ENCODE data around the gene SPP1.

Gene SPP1

GRCh38 chr4:87974856-87975462 lies 555 bp upstream of the SPP1 start:
- WGBS = 72% methylated on average over 3 of the region's 6 CpGs
- peak overlapping the region; percentile 98 for H3K27ac ChIP-seq (ENCODE audit: low read length, poor library complexity, severe bottlenecking)
- H3K14ac ChIP-seq (ENCODE audit: low read length in 2 of 2) = no peak overlapping the region

GRCh38 chr4:87977521-87978278 lies 2.2 kb downstream of the SPP1 start:
- Histone ChIP-seq H4K8ac (ENCODE audit: low read length) (no peak overlapping the region), H3K9me3 (ENCODE audit: control insufficient read depth, low read length) (no peaks in the 10 kb centered on the region), H3K27ac (ENCODE audit: low read length, poor library complexity, severe bottlenecking) (no peak overlapping the region), H3K79me1 (replicated peaks; ENCODE audit: low read length, poor library complexity, severe bottlenecking) (peaks cover 5% of the 10 kb centered on the region), H3K9ac (ENCODE audit: low read length) (no peak overlapping the region), H3K4ac (ENCODE audit: low read depth in 1 of 2, low read length in 2 of 2) (no peak overlapping the region), H3K4me2 (ENCODE audit: low read length, poor library complexity, severe bottlenecking) (peak overlapping the region; percentile 60), H4K91ac (ENCODE audit: low read length) (no peak overlapping the region), H3K23ac (ENCODE audit: low read length in 2 of 2) (no peak overlapping the region), H3K27me3 (ENCODE audit: control insufficient read depth in 1 of 2, insufficient read depth in 1 of 2, low read length in 2 of 2) (no peaks in the 10 kb centered on the region), H2AK5ac (ENCODE audit: low read length, severe bottlenecking) (no peak overlapping the region), H2BK5ac (ENCODE audit: low read depth, low read length, poor library complexity, severe bottlenecking) (no peak overlapping the region), H2BK120ac (ENCODE audit: low read depth, low read length) (no peak overlapping the region), H3K4me3 (ENCODE audit: insufficient read depth in 1 of 2, low read depth in 1 of 2, low read length in 2 of 2) (no peak overlapping the region), H2AFZ (ENCODE audit: low read depth, low read length) (no peak overlapping the region), H3K4me1 (ENCODE audit: control insufficient read depth, insufficient read depth, low read depth, low read length) (peaks cover 3% of the 10 kb centered on the region), H2BK15ac (ENCODE audit: low read depth, poor library complexity, severe bottlenecking) (no peak overlapping the region), H3K36me3 (ENCODE audit: control insufficient read depth in 1 of 2, insufficient read depth in 2 of 2, low read depth in 1 of 2, low read length in 2 of 2) (peaks cover 0 to 8% of the 10 kb centered on the region in 2 experiments), H3K14ac (ENCODE audit: low read length in 2 of 2) (no peak overlapping the region), H2BK12ac (ENCODE audit: low read length in 2 of 2) (no peak overlapping the region), H3K18ac (ENCODE audit: low read depth in 1 of 2, low read length in 2 of 2) (no peak overlapping the region)
- 97% methylated on average over 5 of the region's 5 CpGs for WGBS
- no peak for DNase-seq

More at GRCh38 chr4:87974856-87975462, 555 bp upstream of the SPP1 start:
- no peak overlapping the region for H4K8ac ChIP-seq (ENCODE audit: low read length)
- no peaks in the 10 kb centered on the region for H3K36me3 ChIP-seq (ENCODE audit: control insufficient read depth in 1 of 2, insufficient read depth in 2 of 2, low read depth in 1 of 2, low read length in 2 of 2)
- no peak overlapping the region for H2AK5ac ChIP-seq (ENCODE audit: low read length, severe bottlenecking)
- H3K4ac ChIP-seq (ENCODE audit: low read depth in 1 of 2, low read length in 2 of 2) = no peak overlapping the region
- peak overlapping the region; percentile 54 for H3K4me2 ChIP-seq (ENCODE audit: low read length, poor library complexity, severe bottlenecking)
- H2BK12ac ChIP-seq (ENCODE audit: low read length in 2 of 2) = no peak overlapping the region
- H3K23ac ChIP-seq (ENCODE audit: low read length in 2 of 2) = no peak overlapping the region
- no peak overlapping the region for H3K4me3 ChIP-seq (ENCODE audit: insufficient read depth in 1 of 2, low read depth in 1 of 2, low read length in 2 of 2)
- H3K9ac ChIP-seq (ENCODE audit: low read length) = peak overlapping the region; percentile 84
- H3K27me3 ChIP-seq (ENCODE audit: control insufficient read depth in 1 of 2, insufficient read depth in 1 of 2, low read length in 2 of 2) = no peaks in the 10 kb centered on the region
- peak; percentile 22 for DNase-seq
- H3K79me1 ChIP-seq (replicated peaks; ENCODE audit: low read length, poor library complexity, severe bottlenecking) = peaks cover 2% of the 10 kb centered on the region
- H3K9me3 ChIP-seq (ENCODE audit: control insufficient read depth, low read length) = no peaks in the 10 kb centered on the region
- peak overlapping the region; percentile 49 for H2BK5ac ChIP-seq (ENCODE audit: low read depth, low read length, poor library complexity, severe bottlenecking)
- H2BK15ac ChIP-seq (ENCODE audit: low read depth, poor library complexity, severe bottlenecking) = no peak overlapping the region
- H2BK120ac ChIP-seq (ENCODE audit: low read depth, low read length) = no peak overlapping the region
- no peak overlapping the region for H4K91ac ChIP-seq (ENCODE audit: low read length)
- no peak overlapping the region for H2AFZ ChIP-seq (ENCODE audit: low read depth, low read length)
- no peak overlapping the region for H3K18ac ChIP-seq (ENCODE audit: low read depth in 1 of 2, low read length in 2 of 2)
- no peaks in the 10 kb centered on the region for H3K4me1 ChIP-seq (ENCODE audit: control insufficient read depth, insufficient read depth, low read depth, low read length)

- H3K4me3 ChIP-seq (ENCODE audit: insufficient read depth in 1 of 2, low read depth in 1 of 2, low read length in 2 of 2) = no peak overlapping the region
- no peak overlapping the region for H4K8ac ChIP-seq (ENCODE audit: low read length)
- WGBS = 91% methylated on average over 1 of the region's 1 CpG
Measured at GRCh38 chr4:87978681-87979080, 3.2 kb downstream of the SPP1 start.

GRCh38 chr4:87979810-87980209 lies 4.3 kb downstream of the SPP1 start:
- WGBS = 100% methylated on average over 1 of the region's 1 CpG
- H3K4me2 ChIP-seq (ENCODE audit: low read length, poor library complexity, severe bottlenecking) = no peak overlapping the region
- peaks cover 0 to 8% of the 10 kb centered on the region in 2 experiments for H3K36me3 ChIP-seq (ENCODE audit: control insufficient read depth in 1 of 2, insufficient read depth in 2 of 2, low read depth in 1 of 2, low read length in 2 of 2)
- H4K91ac ChIP-seq (ENCODE audit: low read length) = no peak overlapping the region
- H3K27ac ChIP-seq (ENCODE audit: low read length, poor library complexity, severe bottlenecking) = no peak overlapping the region
- no peaks in the 10 kb centered on the region for H3K9me3 ChIP-seq (ENCODE audit: control insufficient read depth, low read length)
- H3K9ac ChIP-seq (ENCODE audit: low read length) = no peak overlapping the region
- no peak overlapping the region for H3K23ac ChIP-seq (ENCODE audit: low read length in 2 of 2)
- no peak overlapping the region for H3K4me3 ChIP-seq (ENCODE audit: insufficient read depth in 1 of 2, low read depth in 1 of 2, low read length in 2 of 2)
- H2BK5ac ChIP-seq (ENCODE audit: low read depth, low read length, poor library complexity, severe bottlenecking) = no peak overlapping the region
- no peak overlapping the region for H4K8ac ChIP-seq (ENCODE audit: low read length)
- H2BK12ac ChIP-seq (ENCODE audit: low read length in 2 of 2) = no peak overlapping the region
- no peak for DNase-seq
- H3K27me3 ChIP-seq (ENCODE audit: control insufficient read depth in 1 of 2, insufficient read depth in 1 of 2, low read length in 2 of 2) = no peaks in the 10 kb centered on the region
- no peak overlapping the region for H3K18ac ChIP-seq (ENCODE audit: low read depth in 1 of 2, low read length in 2 of 2)
- peaks cover 3% of the 10 kb centered on the region for H3K4me1 ChIP-seq (ENCODE audit: control insufficient read depth, insufficient read depth, low read depth, low read length)
- H3K79me1 ChIP-seq (replicated peaks; ENCODE audit: low read length, poor library complexity, severe bottlenecking) = peaks cover 5% of the 10 kb centered on the region
- H3K4ac ChIP-seq (ENCODE audit: low read depth in 1 of 2, low read length in 2 of 2) = no peak overlapping the region
- no peak overlapping the region for H2BK15ac ChIP-seq (ENCODE audit: low read depth, poor library complexity, severe bottlenecking)
- no peak overlapping the region for H2AFZ ChIP-seq (ENCODE audit: low read depth, low read length)
- peak overlapping the region; percentile 18 for H2AK5ac ChIP-seq (ENCODE audit: low read length, severe bottlenecking)
- H2BK120ac ChIP-seq (ENCODE audit: low read depth, low read length) = no peak overlapping the region
- no peak overlapping the region for H3K14ac ChIP-seq (ENCODE audit: low read length in 2 of 2)

More at GRCh38 chr4:87978681-87979080, 3.2 kb downstream of the SPP1 start:
- Histone ChIP-seq H3K18ac (ENCODE audit: low read depth in 1 of 2, low read length in 2 of 2) (no peak overlapping the region), H3K4me1 (ENCODE audit: control insufficient read depth, insufficient read depth, low read depth, low read length) (peaks cover 3% of the 10 kb centered on the region), H4K91ac (ENCODE audit: low read length) (no peak overlapping the region), H3K9ac (ENCODE audit: low read length) (no peak overlapping the region), H3K27ac (ENCODE audit: low read length, poor library complexity, severe bottlenecking) (peak overlapping the region; percentile 52), H3K4ac (ENCODE audit: low read depth in 1 of 2, low read length in 2 of 2) (no peak overlapping the region), H3K36me3 (ENCODE audit: control insufficient read depth in 1 of 2, insufficient read depth in 2 of 2, low read depth in 1 of 2, low read length in 2 of 2) (peaks cover 0 to 8% of the 10 kb centered on the region in 2 experiments), H3K79me1 (replicated peaks; ENCODE audit: low read length, poor library complexity, severe bottlenecking) (peaks cover 5% of the 10 kb centered on the region), H2BK15ac (ENCODE audit: low read depth, poor library complexity, severe bottlenecking) (no peak overlapping the region), H3K9me3 (ENCODE audit: control insufficient read depth, low read length) (no peaks in the 10 kb centered on the region), H3K27me3 (ENCODE audit: control insufficient read depth in 1 of 2, insufficient read depth in 1 of 2, low read length in 2 of 2) (no peaks in the 10 kb centered on the region), H2AFZ (ENCODE audit: low read depth, low read length) (no peak overlapping the region), H2BK5ac (ENCODE audit: low read depth, low read length, poor library complexity, severe bottlenecking) (no peak overlapping the region), H2BK120ac (ENCODE audit: low read depth, low read length) (no peak overlapping the region), H3K4me2 (ENCODE audit: low read length, poor library complexity, severe bottlenecking) (peak overlapping the region; percentile 33), H2AK5ac (ENCODE audit: low read length, severe bottlenecking) (no peak overlapping the region), H3K23ac (ENCODE audit: low read length in 2 of 2) (no peak overlapping the region), H3K14ac (ENCODE audit: low read length in 2 of 2) (no peak overlapping the region), H2BK12ac (ENCODE audit: low read length in 2 of 2) (no peak overlapping the region)
- DNase-seq = peak; percentile 53

Measured in mesenchymal stem cell (in vitro differentiated cells and primary cell).